ENCODE data around the gene SERF2.
"Not testable (repeated sequence)": the region's sequence is repeated elsewhere in the genome, so short reads cannot be mapped to it uniquely, and the experiment has no call there.

The SERF2 gene

DNA sequence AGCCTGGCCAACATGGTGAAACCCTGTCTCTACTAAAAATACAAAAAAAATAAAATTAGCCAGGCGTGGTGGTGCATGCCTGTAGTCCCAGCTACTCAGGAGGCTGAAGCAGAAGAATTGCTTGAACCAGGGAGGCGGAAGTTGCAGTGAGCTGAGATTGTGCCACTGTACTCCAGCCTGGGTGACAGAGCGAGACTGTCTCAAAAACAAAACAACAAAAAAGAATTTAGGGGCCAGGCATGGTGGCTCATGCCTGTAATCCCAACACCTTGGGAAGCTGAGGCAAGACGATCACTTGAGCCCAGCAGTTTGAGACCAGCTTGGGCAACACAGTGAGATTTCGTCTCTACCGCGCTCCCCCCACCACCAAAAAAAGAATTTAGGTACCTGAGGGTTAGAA is 10.6 kb downstream of the SERF2 start:
- H3K4me3 ChIP-seq (ENCODE audit: insufficient read depth, low read depth, low read length, poor library complexity, severe bottlenecking); H3K9me3 ChIP-seq (ENCODE audit: control insufficient read depth, low read length); DNase-seq; H3K27me3 ChIP-seq (replicated peaks; ENCODE audit: control insufficient read depth, insufficient read depth, low read length, poor library complexity, severe bottlenecking); H3K27ac ChIP-seq (ENCODE audit: insufficient read depth, low read length, poor library complexity, severe bottlenecking): not testable (repeated sequence)
- H3K36me3 ChIP-seq (ENCODE audit: control insufficient read depth, insufficient read depth, low read length), result peaks cover 47% of the 10 kb centered on the region
- peaks cover 10% of the 10 kb centered on the region for H3K4me1 ChIP-seq (ENCODE audit: control insufficient read depth, insufficient read depth, low read length, poor library complexity, severe bottlenecking)

DNA sequence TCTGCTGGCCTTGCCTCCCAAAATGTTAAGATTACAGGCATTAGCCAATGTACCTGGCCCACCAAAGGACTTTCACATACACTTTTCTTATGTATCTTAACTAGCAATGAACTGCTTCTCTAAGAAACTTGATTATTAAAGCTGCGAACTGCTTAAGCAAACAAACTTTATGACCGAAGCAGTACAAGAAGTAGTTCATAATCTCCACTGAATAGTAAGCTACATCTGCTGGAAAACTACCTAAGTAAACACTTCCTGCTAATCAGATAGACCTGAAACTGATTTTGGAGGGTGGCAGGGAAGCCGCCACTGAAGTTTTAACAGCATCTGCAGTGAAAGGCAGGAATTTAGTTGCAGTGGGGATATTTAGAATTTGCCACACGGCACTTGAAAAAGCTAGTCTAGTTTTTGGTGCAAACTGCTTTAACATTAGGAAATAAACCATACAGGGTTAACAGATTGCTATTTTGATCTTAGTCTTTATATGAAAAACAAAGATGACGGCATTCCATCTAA is 16.4 kb downstream of the SERF2 start:
- Histone ChIP-seq H3K27ac (ENCODE audit: insufficient read depth, low read length, poor library complexity, severe bottlenecking) (no peak overlapping the region), H3K36me3 (ENCODE audit: control insufficient read depth, insufficient read depth, low read length) (peaks cover 77% of the 10 kb centered on the region), H3K4me3 (ENCODE audit: insufficient read depth, low read depth, low read length, poor library complexity, severe bottlenecking) (no peak overlapping the region)

DNA sequence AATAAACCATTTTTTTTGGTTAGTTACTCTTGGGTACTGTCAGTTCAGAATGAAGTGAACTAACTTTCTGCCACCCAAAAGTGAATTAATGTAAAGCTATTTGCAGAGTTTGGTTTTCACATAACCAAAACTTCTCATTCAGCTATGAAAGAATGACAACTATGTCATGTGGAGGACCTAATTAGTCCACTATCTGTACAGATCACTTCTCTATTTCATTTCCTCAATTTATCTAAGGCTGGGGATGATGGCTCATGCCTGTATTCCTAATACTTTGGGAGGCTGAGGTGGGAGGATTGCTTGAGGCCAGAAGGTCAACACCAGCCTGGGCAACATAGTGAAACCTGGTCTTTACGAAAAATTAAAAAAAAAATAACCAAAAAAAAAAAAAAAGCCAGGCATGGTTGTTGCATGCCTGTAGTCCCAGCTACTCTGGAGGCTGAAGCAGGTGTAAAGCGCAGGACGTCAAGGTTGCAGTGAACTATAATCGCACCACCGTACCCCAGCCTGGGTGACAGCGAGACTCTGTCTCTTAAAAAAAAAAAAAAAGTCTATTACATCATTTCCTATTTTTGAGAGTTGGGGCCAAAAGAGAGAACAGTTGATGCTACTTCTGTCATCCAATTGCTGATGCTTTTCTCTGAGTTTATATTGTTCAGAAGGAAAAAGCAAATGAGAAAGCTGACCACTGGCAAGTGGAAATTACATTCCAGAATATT is 17.0 kb downstream of the SERF2 start:
- no peaks in the 10 kb centered on the region for H3K4me1 ChIP-seq (ENCODE audit: control insufficient read depth, insufficient read depth, low read length, poor library complexity, severe bottlenecking)
- no peak overlapping the region for H3K27ac ChIP-seq (ENCODE audit: insufficient read depth, low read length, poor library complexity, severe bottlenecking)
- DNase-seq, result no peak
- H3K27me3 ChIP-seq (replicated peaks; ENCODE audit: control insufficient read depth, insufficient read depth, low read length, poor library complexity, severe bottlenecking), result no peaks in the 10 kb centered on the region
- peaks cover 78% of the 10 kb centered on the region for H3K36me3 ChIP-seq (ENCODE audit: control insufficient read depth, insufficient read depth, low read length)
- H3K9me3 ChIP-seq (ENCODE audit: control insufficient read depth, low read length), result no peaks in the 10 kb centered on the region
- no peak overlapping the region for H3K4me3 ChIP-seq (ENCODE audit: insufficient read depth, low read depth, low read length, poor library complexity, severe bottlenecking)

More for the DNA sequence above, 16.4 kb downstream of the SERF2 start:
- DNase-seq, result no peak
- Histone ChIP-seq H3K9me3 (ENCODE audit: control insufficient read depth, low read length) (no peaks in the 10 kb centered on the region), H3K27me3 (replicated peaks; ENCODE audit: control insufficient read depth, insufficient read depth, low read length, poor library complexity, severe bottlenecking) (no peaks in the 10 kb centered on the region), H3K4me1 (ENCODE audit: control insufficient read depth, insufficient read depth, low read length, poor library complexity, severe bottlenecking) (no peaks in the 10 kb centered on the region)

DNA sequence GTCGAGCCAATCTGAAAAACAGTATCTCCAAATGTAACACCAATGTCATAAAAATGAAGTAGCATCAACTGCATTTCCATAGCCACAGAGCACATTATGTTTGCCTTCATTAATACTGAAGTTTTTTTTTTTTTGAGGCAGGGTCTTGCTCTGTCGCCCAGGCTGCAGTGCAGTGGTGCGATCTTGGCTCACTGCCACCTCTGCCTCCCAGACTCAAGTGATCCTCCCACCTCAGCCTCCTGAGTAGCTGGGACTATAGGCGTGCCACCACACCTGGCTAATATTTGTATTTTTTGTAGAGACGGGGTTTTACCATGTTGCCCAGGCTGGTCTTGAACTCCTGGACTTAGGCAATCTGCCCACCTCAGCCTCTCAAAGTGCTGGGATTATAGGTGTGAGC is 22.9 kb downstream of the SERF2 start:
- H3K27me3 ChIP-seq (replicated peaks; ENCODE audit: control insufficient read depth, insufficient read depth, low read length, poor library complexity, severe bottlenecking); H3K9me3 ChIP-seq (ENCODE audit: control insufficient read depth, low read length); DNase-seq; H3K4me3 ChIP-seq (ENCODE audit: insufficient read depth, low read depth, low read length, poor library complexity, severe bottlenecking); H3K27ac ChIP-seq (ENCODE audit: insufficient read depth, low read length, poor library complexity, severe bottlenecking); H3K4me1 ChIP-seq (ENCODE audit: control insufficient read depth, insufficient read depth, low read length, poor library complexity, severe bottlenecking): not testable (repeated sequence)
- H3K36me3 ChIP-seq (ENCODE audit: control insufficient read depth, insufficient read depth, low read length), result peaks cover 58% of the 10 kb centered on the region

DNA sequence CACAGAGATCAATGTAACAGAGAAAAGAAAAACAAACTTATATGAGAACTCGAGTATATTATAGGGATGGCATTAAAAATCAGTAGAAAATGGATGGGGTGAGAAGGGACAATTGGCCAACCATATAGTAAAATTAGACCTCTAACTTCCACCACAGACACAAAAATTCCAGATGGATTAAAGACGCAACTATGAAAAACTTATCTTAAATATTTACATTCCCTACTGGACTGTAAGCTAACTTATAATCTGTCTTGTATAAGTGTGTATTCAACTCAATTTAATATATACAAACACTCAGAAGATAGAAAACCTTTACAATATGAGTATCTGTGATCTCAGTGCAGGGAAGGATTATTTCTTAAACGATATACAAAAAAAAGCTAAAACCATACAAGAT is 29.4 kb downstream of the SERF2 start:
- H3K27me3 ChIP-seq (replicated peaks; ENCODE audit: control insufficient read depth, insufficient read depth, low read length, poor library complexity, severe bottlenecking), result no peaks in the 10 kb centered on the region
- no peaks in the 10 kb centered on the region for H3K9me3 ChIP-seq (ENCODE audit: control insufficient read depth, low read length)
- peaks cover 28% of the 10 kb centered on the region for H3K4me1 ChIP-seq (ENCODE audit: control insufficient read depth, insufficient read depth, low read length, poor library complexity, severe bottlenecking)
- H3K36me3 ChIP-seq (ENCODE audit: control insufficient read depth, insufficient read depth, low read length), result peaks cover 13% of the 10 kb centered on the region
- H3K4me3 ChIP-seq (ENCODE audit: insufficient read depth, low read depth, low read length, poor library complexity, severe bottlenecking), result no peak overlapping the region
- no peak overlapping the region for H3K27ac ChIP-seq (ENCODE audit: insufficient read depth, low read length, poor library complexity, severe bottlenecking)
- no peak for DNase-seq

DNA sequence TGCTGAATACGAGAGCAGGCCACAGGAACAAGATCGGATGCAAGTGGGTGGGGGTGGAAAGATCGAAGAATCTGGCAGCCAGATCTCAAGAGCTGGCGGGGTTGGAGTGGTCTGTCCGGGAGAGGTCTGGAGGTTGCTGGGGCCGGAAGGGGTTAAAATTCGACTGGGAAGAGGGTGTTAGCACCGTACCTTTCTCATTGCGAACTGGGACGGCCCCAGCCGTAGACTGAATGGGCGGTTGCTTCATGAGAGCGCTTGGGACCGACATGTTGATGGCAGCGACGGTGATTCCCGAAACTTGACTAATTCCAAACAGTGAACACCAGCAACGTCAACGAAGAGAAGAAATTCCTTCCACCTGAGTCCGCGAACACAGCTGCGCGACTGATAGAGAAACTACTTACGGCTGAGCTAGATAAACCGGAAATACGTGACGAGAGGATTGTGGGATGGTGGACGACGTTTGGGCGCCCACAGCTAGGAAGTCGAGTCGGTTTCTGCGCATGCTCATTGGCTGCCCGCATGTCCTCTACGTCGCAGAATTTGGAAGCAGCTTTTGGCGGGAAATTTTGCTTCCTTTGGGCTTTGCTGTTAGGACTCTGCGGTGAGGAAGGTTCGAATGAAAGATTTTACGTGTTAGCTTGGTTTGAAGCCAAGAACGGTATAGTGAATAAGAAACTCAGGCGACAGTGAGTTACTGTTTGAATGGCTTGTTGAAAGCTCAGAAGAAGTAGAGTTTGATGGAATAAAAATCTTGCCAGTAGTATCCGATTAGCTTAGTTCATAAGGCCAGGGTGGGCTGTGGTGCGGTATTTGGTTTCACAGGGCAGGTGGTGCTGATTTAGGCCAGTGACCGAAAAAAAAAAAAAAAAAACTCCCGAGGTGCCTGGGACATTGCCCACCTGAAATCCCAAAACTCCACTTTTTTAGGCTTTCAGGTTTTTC is 32.5 kb downstream of the SERF2 start, which contains the start of gene MFAP1:
Gene MFAP1 (minus strand): TSS at position 389 of the 945 bp plus-strand sequence. CDS start 121 bp downstream, at position 268.
- peak; percentile 83 to 91 (median 86) for DNase-seq
- Histone ChIP-seq H3K27ac (ENCODE audit: insufficient read depth, low read length, poor library complexity, severe bottlenecking) (peak within 1 kb of the TSS; percentile 91), H3K4me1 (ENCODE audit: control insufficient read depth, insufficient read depth, low read length, poor library complexity, severe bottlenecking) (peaks cover 28% of the 10 kb centered on the region), H3K27me3 (replicated peaks; ENCODE audit: control insufficient read depth, insufficient read depth, low read length, poor library complexity, severe bottlenecking) (no peaks in the 10 kb centered on the region), H3K9me3 (ENCODE audit: control insufficient read depth, low read length) (no peaks in the 10 kb centered on the region), H3K36me3 (ENCODE audit: control insufficient read depth, insufficient read depth, low read length) (no peaks in the 10 kb centered on the region), H3K4me3 (ENCODE audit: insufficient read depth, low read depth, low read length, poor library complexity, severe bottlenecking) (peak within 1 kb of the TSS; percentile 96)

DNA sequence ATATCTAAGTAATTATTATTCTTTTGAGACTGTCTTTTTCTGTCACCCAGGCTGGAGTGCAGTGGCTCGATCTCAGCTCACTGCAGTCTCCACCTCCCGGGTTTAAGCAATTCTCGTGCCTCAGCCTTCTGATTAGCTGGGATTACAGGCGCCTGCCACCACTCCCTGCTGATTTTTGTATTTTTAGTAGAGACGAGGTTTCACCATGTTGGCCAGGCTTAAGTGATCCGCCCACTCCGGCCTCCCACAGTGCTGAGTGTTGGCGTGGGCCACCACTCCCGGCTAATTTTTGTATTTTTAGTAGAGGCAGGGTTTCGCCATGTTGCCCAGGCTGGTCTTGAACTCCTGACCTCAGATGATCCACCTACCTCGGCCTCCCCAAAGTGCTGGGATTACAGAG is 33.2 kb downstream of the SERF2 start:
- H3K4me3 ChIP-seq (ENCODE audit: insufficient read depth, low read depth, low read length, poor library complexity, severe bottlenecking); H3K27me3 ChIP-seq (replicated peaks; ENCODE audit: control insufficient read depth, insufficient read depth, low read length, poor library complexity, severe bottlenecking); H3K9me3 ChIP-seq (ENCODE audit: control insufficient read depth, low read length); DNase-seq; H3K36me3 ChIP-seq (ENCODE audit: control insufficient read depth, insufficient read depth, low read length); H3K27ac ChIP-seq (ENCODE audit: insufficient read depth, low read length, poor library complexity, severe bottlenecking): not testable (repeated sequence)
- H3K4me1 ChIP-seq (ENCODE audit: control insufficient read depth, insufficient read depth, low read length, poor library complexity, severe bottlenecking), result peaks cover 28% of the 10 kb centered on the region

DNA sequence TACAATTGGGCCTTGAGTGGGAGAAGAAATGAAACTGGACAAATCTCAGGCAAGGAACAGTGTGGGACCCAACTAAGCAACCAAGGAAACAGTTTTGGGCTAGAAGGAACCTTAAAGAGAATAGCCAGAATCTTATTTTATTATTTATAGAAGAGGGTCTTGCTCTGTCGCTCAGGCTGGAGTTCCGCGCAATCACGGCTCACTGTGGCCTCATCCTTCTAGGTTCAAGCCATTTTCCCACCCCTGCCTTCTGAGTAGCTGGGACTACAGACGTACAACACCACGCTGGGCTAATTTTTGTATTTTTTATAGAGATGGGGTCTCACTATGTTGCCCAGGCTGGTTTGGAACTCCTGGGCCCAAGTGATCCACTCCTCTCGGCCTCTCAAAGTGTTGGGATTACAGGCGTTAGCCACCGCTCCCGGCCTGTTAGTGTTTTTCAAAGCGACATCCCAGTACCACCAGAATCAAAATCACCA is 33.9 kb downstream of the SERF2 start:
- no peaks in the 10 kb centered on the region for H3K9me3 ChIP-seq (ENCODE audit: control insufficient read depth, low read length)
- peaks cover 25% of the 10 kb centered on the region for H3K4me1 ChIP-seq (ENCODE audit: control insufficient read depth, insufficient read depth, low read length, poor library complexity, severe bottlenecking)
- no peak for DNase-seq
- H3K36me3 ChIP-seq (ENCODE audit: control insufficient read depth, insufficient read depth, low read length), result no peaks in the 10 kb centered on the region
- no peaks in the 10 kb centered on the region for H3K27me3 ChIP-seq (replicated peaks; ENCODE audit: control insufficient read depth, insufficient read depth, low read length, poor library complexity, severe bottlenecking)
- H3K27ac ChIP-seq (ENCODE audit: insufficient read depth, low read length, poor library complexity, severe bottlenecking), result peak overlapping the region; percentile 82
- peak overlapping the region; percentile 69 for H3K4me3 ChIP-seq (ENCODE audit: insufficient read depth, low read depth, low read length, poor library complexity, severe bottlenecking)

DNA sequence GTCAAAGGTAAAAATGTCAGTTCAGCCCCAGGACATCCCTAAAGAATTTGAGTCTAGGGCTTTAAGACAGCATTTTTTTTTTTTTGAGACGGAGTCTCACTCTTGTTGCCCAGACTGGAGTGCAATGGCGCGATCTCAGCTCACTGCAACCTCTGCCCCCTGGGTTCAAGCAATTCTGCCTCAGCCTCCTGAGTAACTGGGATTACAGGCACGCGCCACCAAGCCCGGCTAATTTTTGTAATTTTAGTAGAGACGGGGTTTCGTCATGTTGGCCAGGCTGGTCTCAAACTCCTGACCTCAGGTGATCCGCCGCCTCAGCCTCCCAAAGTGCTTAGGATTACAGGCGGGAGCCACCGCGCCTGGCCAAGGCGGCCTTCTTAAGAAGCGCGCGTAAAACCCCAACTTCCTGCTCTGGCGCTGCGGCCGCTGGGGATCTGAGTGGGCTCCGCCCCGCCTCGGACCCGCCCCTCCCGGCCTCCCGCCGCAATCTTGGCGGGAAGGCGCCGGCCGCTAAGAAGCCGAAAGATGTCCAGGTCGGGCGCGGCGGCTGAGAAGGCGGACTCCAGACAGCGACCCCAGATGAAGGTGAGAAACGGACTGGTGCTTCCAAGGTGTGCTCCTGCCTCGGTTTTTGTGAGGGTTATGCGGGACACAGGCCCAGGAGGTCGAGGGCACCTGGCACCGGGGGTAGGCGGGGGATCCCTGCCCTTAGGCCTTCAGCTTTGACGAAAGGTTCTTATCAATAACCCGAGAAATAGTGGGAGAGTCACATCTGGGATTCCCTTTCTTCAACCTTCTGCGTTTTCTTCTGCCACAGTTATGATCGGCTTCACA is 34.6 kb downstream of the SERF2 start, which contains the start of gene WDR76:
Gene WDR76 (plus strand): TSS at position 495 of the 834 bp plus-strand sequence. CDS start 31 bp downstream, at position 526.
- Histone ChIP-seq H3K36me3 (ENCODE audit: control insufficient read depth, insufficient read depth, low read length) (no peaks in the 10 kb centered on the region), H3K27ac (ENCODE audit: insufficient read depth, low read length, poor library complexity, severe bottlenecking) (peak within 1 kb of the TSS; percentile 82), H3K4me3 (ENCODE audit: insufficient read depth, low read depth, low read length, poor library complexity, severe bottlenecking) (peak within 1 kb of the TSS; percentile 69), H3K27me3 (replicated peaks; ENCODE audit: control insufficient read depth, insufficient read depth, low read length, poor library complexity, severe bottlenecking) (no peaks in the 10 kb centered on the region), H3K4me1 (ENCODE audit: control insufficient read depth, insufficient read depth, low read length, poor library complexity, severe bottlenecking) (peaks cover 20% of the 10 kb centered on the region), H3K9me3 (ENCODE audit: control insufficient read depth, low read length) (no peaks in the 10 kb centered on the region)
- peak; percentile 53 to 72 (median 57) for DNase-seq
